NCI-H2107 treated with DMSO at 0.1 percent for 48 hours (cell line): ENCODE results near the gene IL1RAPL1.

Source experiments
- DNase-seq: peaks from one replicate; lab custom pipeline; 2025; ENCODE audit not compliant: unreplicated experiment; lab: John Stamatoyannopoulos, UW

Gene IL1RAPL1

GRCh38 chrX:29724316-29724715, 1137.1 kb downstream of the IL1RAPL1 start:
- DNase-seq = no peak

- no peak for DNase-seq
These were observed 1139.6 kb downstream of the IL1RAPL1 start for GRCh38 chrX:29726811-29727210.

- DNase-seq = no peak
These were observed 1141.4 kb downstream of the IL1RAPL1 start for GRCh38 chrX:29728639-29729038.

- no peak for DNase-seq
These were observed 1157.7 kb downstream of the IL1RAPL1 start for GRCh38 chrX:29744966-29745365.

DNA sequence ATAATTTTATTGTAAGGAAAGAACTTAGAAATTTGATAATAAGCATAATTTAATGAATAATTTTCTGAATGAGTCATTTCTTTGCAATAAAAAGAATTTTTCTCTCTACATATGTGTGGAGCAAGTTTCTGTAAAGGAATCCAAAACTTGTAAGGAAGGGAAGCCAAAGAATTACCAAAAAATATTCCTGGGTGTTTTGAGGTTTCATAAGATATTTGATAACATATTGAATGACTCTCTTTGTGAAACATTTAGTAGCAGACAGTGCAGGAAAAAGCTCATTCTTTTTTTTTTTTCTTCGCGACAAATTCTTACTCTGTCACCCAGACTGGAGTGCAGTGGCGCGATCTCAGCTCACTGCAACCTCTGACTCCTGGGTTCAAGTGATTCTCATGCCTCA, 1159.1 kb downstream of the IL1RAPL1 start:
- DNase-seq = no peak

DNA sequence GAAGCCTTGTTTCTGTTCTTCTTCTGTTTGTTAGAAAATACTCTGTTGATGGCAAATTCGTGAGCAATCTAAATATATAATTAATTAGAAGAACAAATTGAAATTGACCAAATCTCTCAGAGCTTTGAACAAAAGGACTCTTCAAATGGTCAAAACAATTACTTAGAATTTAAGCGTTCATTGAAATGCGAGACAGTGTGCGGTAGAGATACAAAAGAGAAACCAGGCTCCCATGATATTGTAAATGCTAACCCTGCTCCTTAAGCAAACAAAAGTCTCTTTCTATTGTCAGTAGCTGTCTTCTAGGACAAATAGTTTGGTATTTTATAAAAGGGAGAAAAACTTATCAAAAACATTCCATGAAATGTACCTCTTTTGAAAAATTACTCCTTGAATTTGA, 1174.8 kb downstream of the IL1RAPL1 start:
- DNase-seq = no peak

GRCh38 chrX:29775890-29776289, 1188.6 kb downstream of the IL1RAPL1 start:
- DNase-seq = no peak

DNA sequence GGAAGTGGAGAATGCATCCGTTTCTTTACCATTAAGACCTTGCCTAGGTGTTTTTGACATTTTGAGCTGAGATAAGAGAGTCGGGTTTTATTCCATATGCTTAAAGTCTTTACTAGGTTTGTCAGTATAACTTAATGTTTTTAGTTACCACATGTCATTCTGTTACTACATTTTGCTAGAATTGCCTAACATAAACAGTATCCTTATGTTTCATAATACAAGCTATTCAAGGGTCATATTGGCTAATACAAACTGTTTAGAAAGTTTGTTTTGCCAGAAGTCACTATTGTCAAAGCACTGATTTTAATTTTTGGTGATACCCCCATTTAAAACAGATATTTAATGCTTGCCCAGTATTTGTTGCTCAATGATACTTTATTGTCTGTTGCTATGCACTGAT, 1200.4 kb downstream of the IL1RAPL1 start:
- no peak for DNase-seq

GRCh38 chrX:29788991-29789699, 1201.9 kb downstream of the IL1RAPL1 start:
- no peak for DNase-seq

DNA sequence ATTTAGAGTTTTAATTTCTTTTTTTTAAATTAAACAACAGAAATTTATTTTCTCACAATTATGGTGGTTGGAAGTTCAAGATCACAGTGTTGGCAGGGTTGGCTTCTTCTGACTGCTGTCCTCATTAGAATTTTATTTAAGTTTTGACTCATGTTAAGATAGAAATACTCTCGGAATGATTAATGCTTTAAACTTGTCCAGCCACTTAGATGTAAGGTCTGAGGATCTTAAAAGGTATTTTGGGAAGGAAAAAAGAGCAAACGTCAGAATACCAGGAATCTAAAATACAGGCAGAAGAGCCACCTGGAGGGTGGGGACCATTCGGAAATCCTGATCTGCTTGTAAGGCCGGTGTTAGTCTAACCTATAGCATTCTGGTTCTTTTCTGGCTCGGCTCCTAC, 1205.1 kb downstream of the IL1RAPL1 start:
- no peak for DNase-seq

- DNase-seq = no peak
These were observed 1209.9 kb downstream of the IL1RAPL1 start for GRCh38 chrX:29797156-29797555.

GRCh38 chrX:29798469-29798868, 1211.2 kb downstream of the IL1RAPL1 start:
- DNase-seq = no peak

DNA sequence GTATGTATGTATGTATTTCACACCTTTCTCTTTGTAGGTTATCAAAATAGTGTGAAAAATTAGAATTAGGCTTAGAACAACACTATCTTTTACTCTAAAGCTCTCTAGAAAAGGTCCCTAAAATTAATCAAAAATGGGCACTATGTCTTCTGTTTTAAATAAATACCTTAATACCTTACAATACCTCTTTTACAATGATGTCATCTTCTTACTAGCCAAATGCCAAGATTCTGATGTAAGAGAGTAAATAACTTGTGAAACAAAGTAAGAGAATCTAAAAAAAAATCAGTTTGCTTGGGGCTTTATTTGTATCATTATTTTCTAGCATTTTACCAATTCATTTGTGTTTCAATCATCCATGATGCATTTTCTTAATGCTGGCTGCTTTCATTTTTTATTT, 1225.9 kb downstream of the IL1RAPL1 start:
- DNase-seq = no peak

DNA sequence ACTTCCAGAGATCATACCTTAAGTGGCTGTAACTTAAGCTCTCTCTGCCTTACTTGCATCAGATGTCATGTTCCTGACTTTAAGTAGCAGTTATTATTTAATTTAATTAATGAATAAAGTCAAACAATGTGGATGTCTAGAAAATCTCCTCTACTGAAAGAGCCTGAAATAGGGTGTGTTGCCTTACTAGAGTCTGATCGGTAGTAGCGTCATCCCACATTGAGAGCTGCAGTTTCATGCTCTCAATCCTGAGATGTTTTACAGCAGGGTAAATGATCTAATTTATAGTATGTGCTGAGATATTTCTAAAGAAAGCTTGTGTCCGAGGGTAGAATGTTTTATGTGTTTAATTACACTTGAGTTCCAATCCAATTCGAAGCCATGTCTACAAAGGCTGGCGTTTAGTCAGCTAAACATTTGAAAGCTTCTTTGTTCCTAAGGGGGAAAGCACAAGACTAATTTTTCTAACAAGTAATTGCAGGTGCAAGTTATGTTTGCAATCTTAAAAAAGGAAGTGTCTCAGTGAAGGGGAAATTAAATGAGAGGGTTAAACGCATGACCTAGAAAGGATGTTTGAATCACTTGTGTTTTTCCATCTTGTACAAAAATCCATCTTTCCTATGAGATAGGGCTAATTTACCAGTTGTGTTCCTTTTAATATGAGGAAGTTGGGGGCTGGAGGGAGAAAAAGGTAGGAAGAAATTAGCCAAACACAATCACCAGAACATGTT, 1237.1 kb downstream of the IL1RAPL1 start:
- DNase-seq = no peak

- no peak for DNase-seq
These were observed 1239.5 kb downstream of the IL1RAPL1 start for GRCh38 chrX:29826742-29827141.

- no peak for DNase-seq
These were observed 1247.1 kb downstream of the IL1RAPL1 start for GRCh38 chrX:29834311-29834710.

GRCh38 chrX:29834764-29835163, 1247.5 kb downstream of the IL1RAPL1 start:
- no peak for DNase-seq

GRCh38 chrX:29841750-29842149, 1254.5 kb downstream of the IL1RAPL1 start:
- DNase-seq = no peak

- no peak for DNase-seq
These were observed 1255.3 kb downstream of the IL1RAPL1 start for GRCh38 chrX:29842552-29842951.

GRCh38 chrX:29851857-29852605, 1264.8 kb downstream of the IL1RAPL1 start:
- DNase-seq = no peak

DNA sequence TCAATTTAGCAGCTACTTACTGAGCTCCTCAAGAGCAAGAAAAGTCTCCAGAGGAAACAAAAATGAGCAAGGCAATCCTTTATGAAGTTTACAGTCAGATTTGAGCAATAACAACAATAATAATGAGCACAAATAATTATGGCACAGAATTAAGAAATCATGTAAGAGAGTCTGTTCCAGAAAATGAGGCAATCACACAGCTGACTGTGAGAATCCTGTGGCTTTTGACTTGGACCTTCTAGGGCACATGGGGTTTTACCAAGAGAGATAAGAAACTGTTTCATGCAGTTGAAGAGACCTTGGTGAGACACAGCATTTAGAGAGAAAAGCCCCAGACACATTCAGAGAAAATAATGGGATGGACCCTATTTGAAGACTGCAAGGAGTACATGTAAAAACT, 1265.5 kb downstream of the IL1RAPL1 start:
- no peak for DNase-seq

GRCh38 chrX:29858714-29859113, 1271.5 kb downstream of the IL1RAPL1 start:
- DNase-seq = no peak
